Measurements from ENCODE around the gene PDE4D. TPM values are rescaled to one million over a fixed set of nuclear protein-coding genes. Genes with fewer than 3 reads are reported as not detected.

The PDE4D gene
- total RNA-seq, 1 donor from 2014 or later = 219 TPM

Small RNA genes within 50 kb of the gene (small RNA-seq; reads per million reads assigned to genes)
- gene MIR582 = 47.3 reads per million, percentile 95 among the genes with 10 or more reads in this experiment

All from occipital lobe (tissue), 2 donors.